GM19452 (cell line): ENCODE data around the gene CTDNEP1.
A peak's percentile ranks its signal among the peaks of the same experiment; 100 is the strongest.

Experiments used
- ATAC-seq: cut with Tn5 transposase; IDR thresholded peaks from one replicate; pipeline ENCODE4 v1.9.1; 2021; ENCODE audit not compliant: unreplicated experiment

The CTDNEP1 gene

GRCh38 chr17:7280519-7281073 is 29.1 kb upstream of the CTDNEP1 start:
- peak; percentile 62 for ATAC-seq

GRCh38 chr17:7279448-7279847 is 27.9 kb upstream of the CTDNEP1 start:
- no peak for ATAC-seq

DNA sequence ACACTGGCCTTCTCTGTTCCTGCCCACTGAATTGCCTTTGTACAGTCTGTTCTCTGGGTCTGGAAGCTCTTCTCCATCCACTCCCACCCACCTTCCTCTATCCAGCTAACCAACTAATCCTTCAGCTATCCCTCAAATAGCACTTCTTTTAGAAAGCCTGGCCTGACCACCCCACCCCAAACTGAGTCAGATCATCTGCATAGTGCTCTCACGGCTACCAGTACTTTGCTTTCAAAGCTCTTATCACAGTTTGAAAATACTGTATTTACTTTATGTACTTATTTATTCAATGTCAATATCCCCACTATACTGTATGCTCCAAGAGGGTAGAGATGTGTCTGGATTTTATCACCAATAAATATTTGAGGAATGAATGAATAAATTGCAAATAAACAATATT is 15.2 kb upstream of the CTDNEP1 start:
- ATAC-seq = no peak

DNA sequence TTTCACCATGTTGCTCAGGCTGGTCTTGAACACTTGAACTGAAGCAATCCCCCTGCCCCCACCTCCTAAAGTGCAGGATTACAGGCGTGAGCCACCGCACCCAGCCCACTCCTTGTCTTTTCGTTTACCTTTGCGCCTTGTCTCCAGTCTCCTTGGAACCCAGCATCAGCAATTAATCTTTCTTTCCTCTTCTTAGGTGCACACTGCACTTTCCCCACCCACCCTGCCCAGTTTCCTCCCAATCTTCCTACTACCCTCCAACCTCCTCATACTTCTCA is 12.2 kb upstream of the CTDNEP1 start:
- no peak for ATAC-seq

GRCh38 chr17:7262935-7263800 is 11.6 kb upstream of the CTDNEP1 start:
- no peak for ATAC-seq

DNA sequence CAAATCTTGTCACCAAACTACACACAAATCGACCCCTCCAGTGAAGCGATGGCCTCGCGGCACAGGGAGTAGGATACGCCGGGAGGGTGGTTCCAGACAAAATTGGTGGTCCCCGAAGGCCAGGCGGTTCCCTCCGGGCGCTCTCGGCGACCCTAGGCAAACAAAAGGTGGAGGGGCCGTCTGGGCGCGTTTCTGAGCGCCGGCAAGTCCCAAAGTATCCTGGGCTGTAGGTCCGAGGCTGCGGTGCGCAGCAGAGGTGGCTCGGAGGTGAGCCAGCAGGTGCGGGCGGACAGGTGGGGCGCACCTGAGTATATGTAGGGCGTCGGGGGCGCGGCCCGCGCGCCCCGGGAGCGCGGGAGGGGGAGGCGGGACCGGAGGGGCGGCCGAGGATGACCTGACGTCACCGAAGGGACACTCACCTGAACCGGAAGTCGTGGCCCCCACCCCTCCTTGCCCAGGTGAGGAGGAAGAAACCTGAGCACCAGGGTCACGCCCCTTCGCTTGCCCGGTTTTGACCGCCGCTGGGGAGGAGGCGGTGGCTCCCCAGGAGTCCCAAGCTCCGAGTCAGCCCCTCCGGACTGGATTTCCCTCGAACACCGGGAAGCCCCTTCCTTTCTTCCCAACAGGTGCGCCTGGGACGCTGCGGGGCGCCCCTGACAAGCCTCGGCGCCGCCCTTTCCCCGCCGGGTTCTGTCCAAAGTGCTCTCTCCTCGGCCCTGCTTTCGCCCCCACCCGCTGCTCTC is 10.8 kb upstream of the CTDNEP1 start, which contains the start of gene CLDN7:
CLDN7 (minus strand) TSS at position 287 of the 743 bp plus-strand sequence. CDS start 435 bp downstream, outside the sequence.
- no peak for ATAC-seq

DNA sequence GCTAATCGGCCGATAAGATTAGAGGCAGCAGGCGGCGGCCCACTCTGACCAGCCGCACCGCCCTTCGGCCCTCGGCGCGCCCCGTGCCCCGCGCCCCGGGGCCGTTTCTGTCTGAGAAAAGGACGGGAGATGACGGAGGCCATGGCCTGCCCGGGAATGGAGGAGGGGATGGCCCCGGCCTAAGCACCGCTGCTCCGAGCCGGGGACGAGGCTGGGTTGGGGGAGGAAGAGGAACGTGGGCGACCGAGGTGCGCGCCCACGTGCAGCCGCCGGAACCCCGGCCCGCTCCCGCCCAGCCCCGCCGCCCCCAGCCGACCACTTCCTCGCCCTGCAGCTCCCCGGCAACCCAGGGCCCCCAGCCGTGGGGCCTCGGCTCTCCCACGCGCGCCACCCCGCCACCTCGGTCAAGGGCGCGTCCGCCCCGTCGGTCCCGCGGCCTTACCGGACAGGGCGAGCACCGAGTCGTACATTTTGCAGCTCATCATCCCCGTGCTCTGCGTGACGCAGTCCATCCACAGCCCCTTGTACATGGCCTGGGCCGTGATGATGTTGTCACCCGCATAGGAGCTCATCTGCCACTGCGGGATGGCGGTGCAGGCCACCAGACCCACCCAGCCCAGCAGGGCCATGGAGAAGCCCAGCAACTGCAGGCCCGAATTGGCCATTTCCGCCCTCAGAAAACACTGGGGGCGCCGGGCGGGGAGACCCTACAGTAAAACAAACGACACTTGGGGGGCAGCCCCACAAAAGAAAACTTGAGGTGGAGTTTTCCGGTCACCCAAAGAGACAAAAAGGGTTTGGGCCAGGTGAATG is 10.1 kb upstream of the CTDNEP1 start:
- no peak for ATAC-seq

GRCh38 chr17:7260651-7261378 is 9.3 kb upstream of the CTDNEP1 start:
- no peak for ATAC-seq

GRCh38 chr17:7260151-7260550 is 8.6 kb upstream of the CTDNEP1 start:
- no peak for ATAC-seq

DNA sequence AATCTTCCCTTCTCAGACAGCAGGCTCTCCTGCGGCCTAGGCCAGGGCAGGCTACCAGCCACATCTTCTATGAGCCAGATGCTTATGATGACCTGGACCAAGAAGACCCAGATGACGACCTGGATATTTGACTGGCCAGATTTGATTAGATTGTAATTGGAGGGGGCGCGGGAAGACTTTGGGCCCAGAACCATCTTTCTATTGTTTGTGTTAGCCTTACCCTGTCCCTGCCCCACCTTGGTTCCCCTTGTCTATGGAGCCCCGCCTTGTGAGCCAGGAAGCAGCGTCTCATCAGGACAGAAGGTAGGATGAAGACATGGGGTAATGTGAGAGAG is 8.0 kb upstream of the CTDNEP1 start:
- ATAC-seq = no peak

GRCh38 chr17:7258731-7259554 is 7.4 kb upstream of the CTDNEP1 start:
- ATAC-seq = no peak

GRCh38 chr17:7256766-7257456 is 5.4 kb upstream of the CTDNEP1 start:
- no peak for ATAC-seq

- no peak for ATAC-seq
Measured at GRCh38 chr17:7254511-7254910, 3.0 kb upstream of the CTDNEP1 start.

- ATAC-seq = no peak
Measured at GRCh38 chr17:7253082-7253481, 1.5 kb upstream of the CTDNEP1 start.

GRCh38 chr17:7252176-7253043 is 876 bp upstream of the CTDNEP1 start, which contains the start of gene ELP5:
Gene ELP5, plus strand, starts transcription at chr17:7252215. Its CDS starts 336 bp downstream, at chr17:7252551.
- ATAC-seq = peak; percentile 44

DNA sequence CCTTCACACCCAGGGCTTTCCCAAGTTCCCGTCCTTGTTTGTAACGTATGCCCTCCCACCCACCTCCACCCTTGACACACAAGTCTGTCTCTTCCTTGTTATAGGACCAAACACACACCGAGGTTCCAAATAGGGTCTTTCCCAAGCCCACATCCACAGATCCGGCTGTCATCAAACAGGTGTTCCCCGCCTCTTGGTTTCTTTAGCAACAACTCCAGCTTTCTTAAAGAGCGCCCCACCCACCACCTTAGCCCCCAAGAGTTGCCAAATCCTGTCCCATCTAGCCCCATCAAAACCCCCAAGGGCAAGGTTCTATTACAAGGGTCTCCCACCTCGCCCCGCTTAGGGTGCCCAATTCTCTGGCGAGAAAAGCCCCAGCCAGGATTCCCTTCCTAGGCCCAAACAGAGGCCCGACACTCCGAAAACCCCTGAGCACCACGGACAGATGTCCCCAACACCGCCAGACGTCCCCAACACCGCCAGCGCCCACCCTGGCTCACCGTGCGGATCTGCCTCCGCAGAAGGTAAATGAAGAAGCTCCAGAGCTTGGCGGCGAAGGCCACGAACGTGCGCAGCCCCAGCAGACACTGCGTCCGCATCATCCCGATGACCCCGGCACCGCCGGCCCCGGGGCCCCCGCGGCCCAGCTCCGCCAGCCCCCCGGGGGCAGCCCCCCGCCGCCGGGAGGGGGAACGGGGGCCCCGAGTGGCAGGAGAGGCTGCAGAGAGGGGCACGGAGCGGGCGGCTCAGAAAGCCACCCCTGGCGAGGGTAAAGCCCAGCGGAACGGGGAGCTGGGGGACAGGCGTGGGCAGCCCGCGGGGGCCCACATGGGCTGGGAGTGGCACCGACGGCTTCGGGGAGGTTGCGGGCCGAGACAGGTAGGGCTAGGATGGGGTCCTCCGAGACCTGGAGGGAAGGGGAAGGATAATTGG is 573 bp downstream of the CTDNEP1 start:
- no peak for ATAC-seq

- ATAC-seq = no peak
Measured at GRCh38 chr17:7249830-7250229, 1.7 kb downstream of the CTDNEP1 start.
